ENCODE results near the gene CEBPZ. TPM values are rescaled to one million over a fixed set of nuclear protein-coding genes. Genes with fewer than 3 reads are reported as not detected.

Gene CEBPZ
- total and polyA plus RNA-seq, 2 of the 13 experiments (the other 11 are each of a cell fraction or from before 2014, with no cell fraction given): 14.4 to 117 TPM

DNA sequence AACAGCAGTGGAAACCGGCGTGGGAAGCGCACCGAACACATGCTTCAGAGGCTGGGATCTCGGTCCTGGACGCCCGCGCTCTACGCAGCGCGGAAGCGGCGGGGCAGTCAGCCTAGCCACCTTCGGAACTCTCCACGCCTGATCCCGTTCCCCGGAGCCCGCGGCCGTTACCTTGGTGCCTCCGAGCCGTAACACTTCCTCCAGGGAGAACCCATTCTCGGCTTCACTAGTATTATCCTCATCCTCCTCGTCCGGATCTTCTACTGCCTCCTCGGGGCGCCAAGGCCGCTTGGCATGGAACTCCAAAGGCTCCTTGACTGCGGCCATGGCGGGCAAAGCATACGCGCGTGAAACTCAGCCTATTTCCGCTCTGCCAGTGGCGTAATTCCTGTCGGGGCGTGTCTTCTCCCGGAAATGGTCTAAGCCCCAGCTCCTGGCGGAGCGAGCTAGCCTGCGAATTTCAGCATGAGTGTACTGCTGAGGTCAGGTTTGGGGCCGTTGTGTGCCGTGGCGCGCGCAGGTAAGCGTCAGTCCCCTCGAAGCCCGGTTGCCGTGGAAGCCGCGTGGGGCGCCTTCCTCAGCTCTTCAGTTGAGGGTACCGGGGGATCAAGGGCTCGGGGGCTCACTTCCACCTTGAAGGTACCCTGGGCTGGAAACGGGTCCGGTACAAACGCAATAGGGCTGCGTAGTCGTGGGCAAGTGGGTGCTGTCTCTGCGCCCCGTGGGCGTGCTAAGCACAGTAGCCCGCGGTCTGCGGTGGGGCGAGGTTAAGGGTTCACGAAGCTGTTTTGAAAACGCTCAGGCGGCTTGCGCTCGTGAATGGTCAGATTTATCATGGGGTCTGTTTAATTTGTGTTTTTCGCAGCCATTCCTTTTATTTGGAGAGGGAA is at the start of gene CEBPZ, which contains the start of gene NDUFAF7 (continued):
- TF ChIP-seq JUND (CRISPR knock-in tag; IDR thresholded peaks at IDR 0.05) (peak; percentile 57; the same call in 1 of the 2 replicates), HOXA3 (CRISPR knock-in tag; IDR thresholded peaks at IDR 0.05) (peak; percentile 99), FOXA1 (IDR thresholded peaks at IDR 0.05) (no peak), FOXA1 (CRISPR knock-in tag; IDR thresholded peaks at IDR 0.05) (no peak), RCOR2 (CRISPR knock-in tag; IDR thresholded peaks at IDR 0.05) (no peak), EHMT2 (IDR thresholded peaks at IDR 0.05; ENCODE audit: borderline replicate concordance, low read depth, low read length) (no peak; the same call in 1 of the 2 replicates), ZFP36 (IDR thresholded peaks at IDR 0.05; ENCODE audit: borderline replicate concordance, low read depth, low read length, partially characterized antibody) (no peak), ZNF124 (CRISPR knock-in tag; IDR thresholded peaks at IDR 0.05) (peak; percentile 92), GZF1 (CRISPR knock-in tag; IDR thresholded peaks at IDR 0.05) (peak; percentile 86; the same call in 1 of the 2 replicates), ZC3H4 (CRISPR knock-in tag; IDR thresholded peaks at IDR 0.05; ENCODE audit: borderline replicate concordance) (peak; percentile 62; the same call in 1 of the 2 replicates), ZNF432 (CRISPR knock-in tag; IDR thresholded peaks at IDR 0.05; ENCODE audit: borderline replicate concordance) (no peak), SSRP1 (CRISPR knock-in tag; IDR thresholded peaks at IDR 0.05) (no peak), SMARCC2 (IDR thresholded peaks at IDR 0.05) (0 out of 2 replicates have a peak, but pooled peaks have one; percentile 23), BRCA1 (CRISPR knock-in tag; IDR thresholded peaks at IDR 0.05) (peak; percentile 71; the same call in 1 of the 2 replicates), HES4 (CRISPR knock-in tag; IDR thresholded peaks at IDR 0.05; ENCODE audit: borderline replicate concordance) (no peak; the same call in 1 of the 2 replicates), NFYC (CRISPR knock-in tag; IDR thresholded peaks at IDR 0.05) (peak; percentile 53; the same call in 1 of the 2 replicates), CENPT (CRISPR knock-in tag; IDR thresholded peaks at IDR 0.05; ENCODE audit: low read depth) (no peak; the same call in 1 of the 2 replicates), NCOA5 (CRISPR knock-in tag; IDR thresholded peaks at IDR 0.05) (no peak), MEF2D (CRISPR knock-in tag; IDR thresholded peaks at IDR 0.05) (peak; percentile 89), ZFP41 (CRISPR knock-in tag; IDR thresholded peaks at IDR 0.05; ENCODE audit: borderline replicate concordance) (peak; percentile 74; the same call in 1 of the 2 replicates), ZNF143 (CRISPR knock-in tag; IDR thresholded peaks at IDR 0.05) (peak; percentile 49; the same call in 1 of the 2 replicates), RFXAP (CRISPR knock-in tag; IDR thresholded peaks at IDR 0.05; ENCODE audit: borderline replicate concordance) (peak; percentile 35; the same call in 1 of the 2 replicates), ZMYM2 (CRISPR knock-in tag; IDR thresholded peaks at IDR 0.05) (no peak), ARID2 (CRISPR knock-in tag; IDR thresholded peaks at IDR 0.05; ENCODE audit: borderline replicate concordance) (peak; percentile 85)
- TF ChIP-seq, protein P1, sequence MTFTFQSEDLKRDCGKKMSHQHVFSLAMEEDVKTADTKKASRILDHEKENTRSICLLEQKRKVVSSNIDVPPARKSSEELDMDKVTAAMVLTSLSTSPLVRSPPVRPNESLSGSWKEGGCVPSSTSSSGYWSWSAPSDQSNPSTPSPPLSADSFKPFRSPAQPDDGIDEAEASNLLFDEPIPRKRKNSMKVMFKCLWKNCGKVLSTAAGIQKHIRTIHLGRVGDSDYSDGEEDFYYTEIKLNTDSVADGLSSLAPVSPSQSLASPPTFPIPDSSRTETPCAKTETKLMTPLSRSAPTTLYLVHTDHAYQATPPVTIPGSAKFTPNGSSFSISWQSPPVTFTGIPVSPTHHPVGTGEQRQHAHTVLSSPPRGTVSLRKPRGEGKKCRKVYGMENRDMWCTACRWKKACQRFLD (CRISPR knock-in tag; IDR thresholded peaks at IDR 0.05; ENCODE audit: borderline replicate concordance): peak; percentile 90
- TF ChIP-seq, protein P2, sequence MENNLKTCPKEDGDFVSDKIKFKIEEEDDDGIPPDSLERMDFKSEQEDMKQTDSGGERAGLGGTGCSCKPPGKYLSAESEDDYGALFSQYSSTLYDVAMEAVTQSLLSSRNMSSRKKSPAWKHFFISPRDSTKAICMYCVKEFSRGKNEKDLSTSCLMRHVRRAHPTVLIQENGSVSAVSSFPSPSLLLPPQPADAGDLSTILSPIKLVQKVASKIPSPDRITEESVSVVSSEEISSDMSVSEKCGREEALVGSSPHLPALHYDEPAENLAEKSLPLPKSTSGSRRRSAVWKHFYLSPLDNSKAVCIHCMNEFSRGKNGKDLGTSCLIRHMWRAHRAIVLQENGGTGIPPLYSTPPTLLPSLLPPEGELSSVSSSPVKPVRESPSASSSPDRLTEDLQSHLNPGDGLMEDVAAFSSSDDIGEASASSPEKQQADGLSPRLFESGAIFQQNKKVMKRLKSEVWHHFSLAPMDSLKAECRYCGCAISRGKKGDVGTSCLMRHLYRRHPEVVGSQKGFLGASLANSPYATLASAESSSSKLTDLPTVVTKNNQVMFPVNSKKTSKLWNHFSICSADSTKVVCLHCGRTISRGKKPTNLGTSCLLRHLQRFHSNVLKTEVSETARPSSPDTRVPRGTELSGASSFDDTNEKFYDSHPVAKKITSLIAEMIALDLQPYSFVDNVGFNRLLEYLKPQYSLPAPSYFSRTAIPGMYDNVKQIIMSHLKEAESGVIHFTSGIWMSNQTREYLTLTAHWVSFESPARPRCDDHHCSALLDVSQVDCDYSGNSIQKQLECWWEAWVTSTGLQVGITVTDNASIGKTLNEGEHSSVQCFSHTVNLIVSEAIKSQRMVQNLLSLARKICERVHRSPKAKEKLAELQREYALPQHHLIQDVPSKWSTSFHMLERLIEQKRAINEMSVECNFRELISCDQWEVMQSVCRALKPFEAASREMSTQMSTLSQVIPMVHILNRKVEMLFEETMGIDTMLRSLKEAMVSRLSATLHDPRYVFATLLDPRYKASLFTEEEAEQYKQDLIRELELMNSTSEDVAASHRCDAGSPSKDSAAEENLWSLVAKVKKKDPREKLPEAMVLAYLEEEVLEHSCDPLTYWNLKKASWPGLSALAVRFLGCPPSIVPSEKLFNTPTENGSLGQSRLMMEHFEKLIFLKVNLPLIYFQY (CRISPR knock-in tag; IDR thresholded peaks at IDR 0.05; ENCODE audit: borderline replicate concordance): peak; percentile 74; the same call in 1 of the 2 replicates
